ENCODE data around the gene C11orf68. TPM values are rescaled to one million over a fixed set of nuclear protein-coding genes. Genes with fewer than 3 reads are reported as not detected.
A peak's percentile ranks its signal among the peaks of the same experiment; 100 is the strongest.

Gene C11orf68
- total RNA-seq, 3 donors from 2014 or later (not counting 1 experiment from before 2014, with no cell fraction given) = 19.9 to 28.3 (median 20.7) TPM

GRCh38 chr11:65931773-65932557 is 13.1 kb upstream of the C11orf68 start:
- peak overlapping the region; percentile 21 to 35 for H3K27ac Mint-ChIP-seq
- no peak overlapping the region for H3K4me3 ChIP-seq (ENCODE audit: low read length)
- ATAC-seq (no peak), DNase-seq (peak in 1 of 2 donors; percentile 33)
- no peaks in the 10 kb centered on the region for H3K36me3 ChIP-seq (ENCODE audit: control insufficient read depth, insufficient read depth, low read length)
- 74% methylated on average over 13 of the region's 13 CpGs for WGBS (ENCODE audit: insufficient coverage)
- H3K27ac ChIP-seq (ENCODE audit: low read length) = no peak overlapping the region
- H3K9me3 Mint-ChIP-seq = no peaks in the 10 kb centered on the region
- no peaks in the 10 kb centered on the region for H3K9me3 ChIP-seq (ENCODE audit: control insufficient read depth, insufficient read depth, low read length)
- peaks cover 36% of the 10 kb centered on the region for H3K4me1 ChIP-seq (ENCODE audit: control insufficient read depth, insufficient read depth, low read length)
- TF ChIP-seq CTCF (IDR thresholded peaks at IDR 0.05) = no peak
- H3K27me3 ChIP-seq (ENCODE audit: control insufficient read depth, insufficient read depth, low read length) = no peaks in the 10 kb centered on the region
- no peak overlapping the region for H3K4me3 Mint-ChIP-seq
- intact Hi-C loops (cut with micrococcal nuclease) = no loop called here
- H3K36me3 Mint-ChIP-seq = no peaks in the 10 kb centered on the region
- no peaks in the 10 kb centered on the region for H3K27me3 Mint-ChIP-seq (ENCODE audit: low read depth in 2 of 2)
- peaks cover 22 to 36% of the 10 kb centered on the region in 2 donors for H3K4me1 Mint-ChIP-seq

DNA sequence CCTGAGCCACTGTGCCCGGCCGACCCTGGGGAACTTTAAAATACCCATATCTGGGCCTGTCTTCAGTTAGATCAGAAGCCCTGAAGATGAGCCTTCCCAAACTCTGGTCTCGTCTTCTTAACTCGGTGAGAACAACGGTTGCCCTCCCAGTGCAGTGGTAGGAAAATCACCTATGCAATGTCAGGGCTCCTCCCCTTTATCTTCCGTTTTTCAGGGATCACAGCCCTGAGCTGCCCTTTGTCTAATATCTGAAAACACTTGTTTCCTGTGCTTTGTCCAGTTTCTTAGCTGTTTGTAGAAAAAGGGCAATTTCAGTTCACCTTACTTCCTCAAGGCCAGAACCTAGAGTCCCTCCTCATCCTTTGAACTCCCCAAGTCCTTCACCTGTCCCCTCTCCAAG is 9.8 kb upstream of the C11orf68 start:
- WGBS (ENCODE audit: insufficient coverage) = 39% methylated on average over 6 of the region's 6 CpGs
- no peaks in the 10 kb centered on the region for H3K27me3 ChIP-seq (ENCODE audit: control insufficient read depth, insufficient read depth, low read length)
- no peaks in the 10 kb centered on the region for H3K9me3 ChIP-seq (ENCODE audit: control insufficient read depth, insufficient read depth, low read length)
- Mint-ChIP-seq H3K27me3 (ENCODE audit: low read depth in 2 of 2) (no peaks in the 10 kb centered on the region), H3K4me1 (peaks cover 24 to 38% of the 10 kb centered on the region in 2 donors), H3K27ac (peak overlapping the region; percentile 92 to 97), H3K36me3 (no peaks in the 10 kb centered on the region), H3K9me3 (no peaks in the 10 kb centered on the region), H3K4me3 (peak overlapping the region; percentile 65)
- DNase-seq = peak in 1 of 2 donors; percentile 37
- H3K4me3 ChIP-seq (ENCODE audit: low read length) = no peak overlapping the region
- TF ChIP-seq CTCF (IDR thresholded peaks at IDR 0.05) = no peak
- H3K4me1 ChIP-seq (ENCODE audit: control insufficient read depth, insufficient read depth, low read length) = peaks cover 39% of the 10 kb centered on the region
- ATAC-seq = no peak
- H3K36me3 ChIP-seq (ENCODE audit: control insufficient read depth, insufficient read depth, low read length) = peaks cover 5% of the 10 kb centered on the region
- intact Hi-C loops (cut with micrococcal nuclease) = loop anchor here (1.0 kb wide), 1 partner anchor 9 kb away; the partner anchor contains the start of genes C11orf68 and DRAP1
- peak overlapping the region; percentile 76 for H3K27ac ChIP-seq (ENCODE audit: low read length)

DNA sequence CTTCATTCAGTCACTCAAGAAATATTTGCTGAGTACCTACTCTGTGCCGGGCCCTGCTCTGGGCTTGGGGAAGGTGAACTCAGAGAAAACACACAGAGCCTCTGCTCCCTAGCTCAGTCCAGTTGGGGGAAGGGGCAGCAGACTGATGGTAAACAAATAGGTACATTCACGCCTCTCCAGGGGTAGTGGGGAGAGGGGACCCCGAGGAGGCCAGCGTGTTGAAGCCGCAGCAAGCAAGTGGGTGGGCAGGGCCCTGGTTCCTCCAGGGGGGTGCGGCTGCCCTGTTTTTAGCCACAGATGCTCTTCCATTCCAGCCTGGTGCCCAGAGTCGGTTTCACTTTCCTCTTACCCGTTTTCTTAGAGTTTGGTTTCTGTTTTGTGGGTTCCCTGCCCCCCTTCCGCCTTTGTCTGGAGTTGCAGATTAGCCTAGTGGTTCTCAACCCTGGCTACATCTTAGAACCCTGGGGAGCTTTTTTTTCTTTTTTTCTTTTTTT is 9.1 kb upstream of the C11orf68 start:
- H3K27ac ChIP-seq (ENCODE audit: low read length) = peak overlapping the region; percentile 76
- H3K4me1 Mint-ChIP-seq = peaks cover 24 to 38% of the 10 kb centered on the region in 2 donors
- WGBS (ENCODE audit: insufficient coverage) = 0% methylated on average over 9 of the region's 9 CpGs
- H3K36me3 ChIP-seq (ENCODE audit: control insufficient read depth, insufficient read depth, low read length) = peaks cover 10% of the 10 kb centered on the region
- no peaks in the 10 kb centered on the region for H3K9me3 Mint-ChIP-seq
- intact Hi-C loops (cut with micrococcal nuclease) = loop anchor here (1.0 kb wide), 1 partner anchor 9 kb away; the partner anchor contains the start of genes C11orf68 and DRAP1
- H3K4me1 ChIP-seq (ENCODE audit: control insufficient read depth, insufficient read depth, low read length) = peaks cover 39% of the 10 kb centered on the region
- peak overlapping the region; percentile 2 for H3K4me3 ChIP-seq (ENCODE audit: low read length)
- H3K27me3 Mint-ChIP-seq (ENCODE audit: low read depth in 2 of 2) = no peaks in the 10 kb centered on the region
- no peaks in the 10 kb centered on the region for H3K9me3 ChIP-seq (ENCODE audit: control insufficient read depth, insufficient read depth, low read length)
- H3K36me3 Mint-ChIP-seq = no peaks in the 10 kb centered on the region
- DNase-seq (peak; percentile 63 to 92), ATAC-seq (peak; percentile 93 to 96 (median 96))
- H3K4me3 Mint-ChIP-seq = peak overlapping the region; percentile 65
- H3K27ac Mint-ChIP-seq = peak overlapping the region; percentile 92 to 97
- H3K27me3 ChIP-seq (ENCODE audit: control insufficient read depth, insufficient read depth, low read length) = no peaks in the 10 kb centered on the region
- TF ChIP-seq CTCF (IDR thresholded peaks at IDR 0.05) = no peak
